GM18907 (cell line): ENCODE measurements around the gene AREL1.

ENCODE experiments used
- ATAC-seq: cut with Tn5 transposase; IDR thresholded peaks from one replicate; pipeline ENCODE4 v1.9.1; 2021; ENCODE audit warnings: mild to moderate bottlenecking, moderate library complexity; ENCODE audit not compliant: unreplicated experiment

The AREL1 gene

DNA sequence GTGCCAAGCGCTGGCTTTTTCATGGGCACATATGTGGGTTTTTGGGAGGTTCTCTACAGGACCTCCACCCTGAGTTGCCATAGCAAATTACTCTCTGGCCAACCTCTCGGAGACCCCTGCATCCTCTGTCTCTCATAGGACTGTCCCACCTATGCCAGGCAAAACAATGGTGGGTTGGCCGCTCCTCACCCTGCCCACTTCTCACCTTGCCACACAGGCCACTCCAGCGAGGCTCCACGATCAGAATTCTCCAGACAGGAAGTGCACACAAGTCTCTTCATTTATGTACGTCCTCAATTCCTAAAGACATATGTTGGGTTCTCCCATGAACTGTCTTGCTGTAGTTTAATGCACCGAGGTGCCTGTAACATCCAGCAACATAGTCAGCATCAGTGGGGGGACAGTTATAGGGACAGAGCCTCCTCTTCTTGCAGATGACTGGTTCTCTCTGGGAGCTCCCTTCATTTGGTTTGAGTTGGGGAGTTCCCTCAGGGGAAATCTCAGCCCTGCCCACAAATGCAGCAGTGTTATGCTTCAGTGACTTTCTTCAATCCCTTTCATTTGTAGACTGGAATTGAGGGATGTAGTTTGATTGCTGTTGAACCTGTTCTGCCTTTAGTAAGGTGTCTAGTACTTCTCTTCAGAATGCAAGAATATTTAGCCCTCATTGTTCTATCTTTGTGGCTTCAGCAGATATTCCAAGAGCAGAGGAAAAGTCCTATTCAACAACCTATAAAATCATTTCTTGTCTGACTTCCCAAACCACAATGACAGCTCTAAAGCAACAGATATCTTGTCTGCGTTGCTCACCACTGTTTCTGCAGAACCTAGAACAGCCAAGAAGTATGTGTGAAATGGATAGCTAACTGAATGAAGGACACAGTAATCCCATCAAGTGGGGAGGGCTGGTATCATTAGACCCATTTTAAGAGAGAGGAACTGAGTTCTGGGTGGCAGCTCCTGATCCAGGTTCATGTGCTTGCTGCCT, 98.1 kb downstream of the AREL1 start:
- ATAC-seq = no peak

DNA sequence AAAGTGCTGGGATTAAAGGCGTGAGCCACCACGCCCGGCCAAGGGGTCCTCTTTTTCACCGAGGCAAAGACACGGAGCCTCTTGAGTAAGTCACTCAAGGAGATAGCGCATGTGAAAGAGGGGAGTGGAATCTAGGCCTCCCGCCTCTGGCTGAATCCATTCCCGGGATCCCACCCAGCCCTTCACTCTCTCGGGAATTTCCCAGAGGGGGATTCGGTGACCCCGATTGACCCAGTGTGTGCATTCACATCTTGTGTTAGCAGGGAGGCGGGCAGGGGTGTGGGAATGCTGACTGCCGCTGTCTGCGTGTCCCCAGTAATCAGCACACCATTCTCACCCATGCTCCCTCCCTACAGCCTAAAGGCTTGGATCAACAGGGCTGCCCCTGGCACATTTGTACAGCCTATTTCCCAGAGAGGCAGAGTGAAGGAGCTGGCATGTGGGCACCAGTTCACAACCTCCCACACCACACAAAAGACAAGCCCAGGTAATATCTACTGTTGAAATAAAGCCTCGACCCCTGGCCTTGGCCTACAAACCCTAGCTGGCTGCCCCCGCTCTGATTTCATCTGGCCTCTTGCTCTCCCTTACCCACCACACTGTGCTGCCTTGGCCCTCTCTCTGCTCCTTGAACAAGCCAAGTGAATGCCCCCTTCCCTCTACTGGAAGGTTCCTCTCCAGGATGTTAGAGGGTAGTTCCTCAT, 99.5 kb downstream of the AREL1 start:
- no peak for ATAC-seq

DNA sequence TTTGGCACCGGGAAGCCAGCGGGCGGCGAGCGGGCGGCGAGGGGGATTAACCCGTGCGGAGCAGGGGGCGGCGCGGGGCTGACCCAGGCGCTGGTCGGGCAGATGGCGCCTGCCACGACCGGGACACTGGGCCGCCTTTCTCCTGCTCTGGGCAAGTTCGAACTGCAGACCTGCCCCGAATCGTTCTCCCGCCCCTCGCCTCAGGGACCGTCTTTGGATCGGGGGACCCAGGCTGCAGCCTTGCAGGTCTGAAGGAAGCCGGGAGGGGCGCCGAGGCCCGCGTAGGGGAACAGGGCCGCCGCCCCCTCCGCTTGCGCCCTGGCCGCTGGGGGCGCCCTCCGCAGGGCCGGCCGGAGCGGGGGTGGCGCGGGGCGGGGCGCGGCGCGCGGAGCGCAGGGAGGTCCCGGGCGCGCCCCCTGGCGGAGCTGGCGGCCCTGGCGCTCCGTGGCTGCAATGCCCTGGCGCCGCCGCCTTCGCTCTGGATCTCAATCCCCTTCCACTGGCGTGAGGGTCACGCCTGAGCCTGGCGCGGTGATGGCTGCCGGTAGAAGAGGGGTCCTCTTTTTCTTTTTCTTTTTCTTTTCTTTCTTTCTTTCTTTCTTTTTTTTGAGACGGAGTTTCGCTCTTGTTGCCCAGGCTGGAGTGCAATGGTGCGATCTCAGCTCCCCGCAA, 100.4 kb downstream of the AREL1 start:
- peak; percentile 62 for ATAC-seq

DNA sequence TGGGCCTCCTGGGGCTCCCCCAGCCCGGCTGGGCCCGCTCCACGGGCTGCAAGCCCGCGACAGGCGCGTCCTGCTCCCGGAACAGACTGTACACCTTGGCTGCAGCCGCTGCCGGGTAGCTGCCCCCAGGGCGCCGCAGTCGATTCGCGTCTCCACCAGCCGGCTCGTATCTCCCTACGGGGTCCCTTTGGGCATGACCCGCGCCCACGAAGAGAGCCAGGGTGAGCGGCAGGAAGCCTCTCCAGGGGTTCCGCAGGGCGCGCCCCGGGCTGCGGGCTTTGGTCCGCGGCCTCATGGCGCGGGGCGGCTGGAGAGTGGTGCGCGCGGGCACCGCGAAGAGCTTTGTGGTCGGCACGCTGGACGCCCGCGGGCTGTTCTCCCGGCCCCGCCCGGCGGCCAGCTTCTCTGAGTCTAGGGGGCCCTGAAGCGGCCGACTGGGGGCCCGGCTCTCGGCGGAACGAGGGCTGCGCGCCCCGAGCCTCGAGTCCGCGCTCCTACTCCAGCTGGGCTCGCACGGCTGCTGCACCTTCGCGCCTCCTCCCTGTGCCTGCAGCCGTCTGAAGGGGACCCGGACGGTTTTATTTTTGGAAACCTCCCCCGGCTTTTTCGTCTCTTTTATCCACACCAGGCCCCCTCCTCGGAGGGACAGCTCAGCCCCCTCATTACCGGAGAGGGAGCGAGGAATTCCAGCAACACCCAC, 101.1 kb downstream of the AREL1 start, which contains the start of gene LTBP2:
LTBP2 (minus strand) TSS at position 588 of the 700 bp plus-strand sequence; CDS start at position 295, 293 bp downstream.
- ATAC-seq = no peak
